GM10847 (cell line): ENCODE results near the gene TENT5A.

Experiments
- POLR2A ChIP-seq: IDR thresholded peaks from 2 replicates; pipeline ENCODE4 v1.6.1; 2011; ENCODE audit not compliant: insufficient read length; ENCODE audit errors: extremely low read depth

Gene TENT5A

GRCh38 chr6:81743649-81744048 lies 8.8 kb downstream of the TENT5A start:
- no peak for TF ChIP-seq POLR2A

GRCh38 chr6:81741689-81742088 lies 10.8 kb downstream of the TENT5A start:
- no peak for TF ChIP-seq POLR2A

GRCh38 chr6:81739230-81740195 lies 13.0 kb downstream of the TENT5A start:
- no peak for TF ChIP-seq POLR2A

DNA sequence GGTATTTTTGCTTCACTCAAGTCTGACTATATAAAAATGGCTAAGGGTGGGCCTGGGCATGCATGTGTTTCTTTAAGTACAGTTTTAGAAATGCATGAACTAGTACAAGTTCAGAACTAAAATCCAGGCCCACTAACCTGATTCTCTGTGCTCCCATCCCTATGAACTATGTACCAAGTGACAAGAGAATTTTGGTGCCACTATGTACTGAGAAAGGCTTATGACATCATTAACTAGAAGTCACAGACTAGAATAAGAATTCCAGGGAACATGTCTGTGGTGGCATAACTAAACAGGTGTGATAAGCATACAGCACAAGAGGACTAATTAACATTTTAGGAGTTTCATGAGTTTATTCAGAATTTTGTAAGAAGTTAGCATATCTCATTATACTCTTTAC lies 16.1 kb downstream of the TENT5A start:
- no peak for TF ChIP-seq POLR2A

DNA sequence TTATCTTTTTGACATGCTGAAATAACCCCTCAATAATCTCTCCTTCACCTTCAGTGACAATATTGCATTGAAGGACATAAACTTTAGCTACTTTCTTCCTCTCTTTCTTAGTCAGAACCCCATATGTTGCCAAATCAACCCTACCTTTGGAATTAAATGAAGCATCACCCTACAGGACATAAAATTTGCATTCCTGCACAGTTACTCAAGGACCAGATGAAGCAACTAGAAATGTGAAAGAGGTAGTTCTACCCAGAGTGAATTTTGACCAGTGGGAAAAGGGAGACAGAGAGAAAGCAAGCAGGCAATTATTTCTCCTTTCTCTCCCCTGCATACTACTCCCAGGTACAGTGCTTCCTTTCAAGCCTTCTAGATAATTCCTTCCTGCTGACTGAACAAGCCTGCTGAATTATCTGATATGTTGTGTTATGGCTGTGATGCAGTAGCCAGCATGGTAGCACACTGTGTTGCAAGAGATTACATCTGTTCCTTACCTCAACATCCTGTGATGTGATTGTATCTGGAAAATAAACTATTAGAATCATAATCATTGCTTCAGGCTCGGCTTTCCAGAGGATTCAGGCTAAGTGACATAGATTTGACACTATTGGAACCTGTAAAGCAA lies 16.6 kb downstream of the TENT5A start:
- TF ChIP-seq POLR2A: no peak

- no peak for TF ChIP-seq POLR2A
Observed at GRCh38 chr6:81734500-81735150, 17.9 kb downstream of the TENT5A start.

DNA sequence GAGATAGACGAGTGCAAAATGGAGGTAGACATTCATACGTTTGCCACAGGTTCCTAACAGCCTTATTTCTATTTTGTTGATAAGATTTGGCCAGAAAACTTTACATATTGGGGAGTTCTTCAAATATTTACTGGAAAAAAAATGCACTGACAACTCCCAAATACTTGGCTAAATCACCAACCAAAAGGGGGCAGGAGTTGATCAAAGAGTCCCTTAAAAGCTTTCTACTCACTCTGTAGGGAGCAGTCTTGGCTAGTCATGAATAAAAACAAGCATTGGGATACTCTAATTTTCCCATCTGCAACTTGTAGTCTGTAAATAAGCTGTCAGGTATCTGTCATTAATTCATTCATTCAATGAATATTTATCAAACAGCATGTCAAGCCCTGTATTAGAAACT lies 18.4 kb downstream of the TENT5A start:
- no peak for TF ChIP-seq POLR2A

- TF ChIP-seq POLR2A: no peak
Observed at GRCh38 chr6:81731814-81732213, 20.7 kb downstream of the TENT5A start.

GRCh38 chr6:81727876-81728517 lies 24.5 kb downstream of the TENT5A start:
- no peak for TF ChIP-seq POLR2A

- TF ChIP-seq POLR2A: no peak
Observed at GRCh38 chr6:81725127-81725526, 27.4 kb downstream of the TENT5A start.

GRCh38 chr6:81722506-81723223 lies 29.8 kb downstream of the TENT5A start:
- no peak for TF ChIP-seq POLR2A

DNA sequence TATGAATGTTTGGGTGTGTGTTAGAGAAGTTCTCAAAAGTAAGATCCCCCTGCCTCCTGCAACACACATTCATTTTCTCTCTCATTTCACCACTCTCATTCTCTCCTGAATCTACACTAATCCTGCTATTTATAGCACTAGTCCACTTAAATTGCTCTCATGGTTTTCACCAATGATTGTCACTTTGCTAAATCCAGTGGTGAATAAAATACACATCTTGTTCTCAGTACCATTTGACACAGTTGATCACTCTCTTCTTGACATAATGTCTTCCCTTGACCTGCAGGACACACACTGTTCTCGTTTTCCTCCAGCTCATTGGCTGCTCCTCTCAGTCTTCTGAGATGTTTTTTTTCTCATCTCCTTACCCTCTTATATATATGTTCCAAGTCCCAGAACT lies 32.1 kb downstream of the TENT5A start:
- TF ChIP-seq POLR2A: no peak

DNA sequence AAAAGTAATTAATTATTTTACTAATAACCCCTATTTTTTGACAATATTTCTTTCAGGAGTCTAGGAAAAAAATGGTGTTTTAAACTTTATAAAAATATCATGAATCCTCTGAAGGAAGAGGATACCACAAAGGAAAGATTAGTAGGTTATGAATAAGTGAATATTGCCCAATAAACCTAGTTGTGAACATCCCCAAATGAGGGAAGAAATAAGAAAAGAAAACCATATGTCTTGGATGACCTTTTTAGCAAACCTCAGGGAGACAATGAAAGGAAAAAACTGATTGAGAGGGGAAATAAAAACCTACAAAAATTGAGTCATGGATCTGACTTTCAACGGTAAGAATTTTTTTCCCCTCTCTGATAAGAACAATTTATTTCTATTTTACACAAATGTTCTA lies 34.4 kb downstream of the TENT5A start:
- no peak for TF ChIP-seq POLR2A

DNA sequence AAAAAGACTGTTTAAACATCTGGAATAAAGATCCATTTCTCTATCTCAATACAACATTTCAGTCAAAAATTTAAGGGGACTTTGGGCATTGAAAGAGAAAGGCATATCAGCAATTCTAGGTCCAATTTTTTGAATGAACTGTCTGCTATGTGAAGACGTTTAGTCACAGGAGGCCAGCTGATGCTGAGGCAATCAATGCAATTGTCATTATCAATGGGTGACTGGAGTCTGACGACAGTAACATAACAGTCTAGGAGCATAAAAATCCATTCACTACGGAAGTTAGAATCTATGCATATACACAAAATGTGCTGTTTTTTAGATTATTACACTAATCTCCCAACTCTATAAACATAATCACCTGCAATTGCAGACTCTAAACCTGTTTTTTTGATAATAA lies 37.8 kb downstream of the TENT5A start:
- TF ChIP-seq POLR2A: no peak

GRCh38 chr6:81713205-81713604 lies 39.3 kb downstream of the TENT5A start:
- TF ChIP-seq POLR2A: no peak
